Effector memory CD4-positive, alpha-beta T cell (primary cell): ENCODE results near the gene SP140L.
"Not testable (repeated sequence)": the region's sequence is repeated elsewhere in the genome, so short reads cannot be mapped to it uniquely, and the experiment has no call there.

Experiments used
- DNase-seq, 3 donors: peaks; one replicate each; pipeline ENCODE4 v3.0.0-alpha.2; 2020
- H3K27ac ChIP-seq: 2 replicates; pipeline ENCODE4 v1.7.0; 2013; ENCODE audit warnings: mild to moderate bottlenecking, low read length, moderate library complexity; ENCODE audit not compliant: insufficient read depth, poor library complexity, severe bottlenecking
- H3K27me3 ChIP-seq: replicated peaks from 2 replicates; pipeline ENCODE4 v1.7.0; 2013; ENCODE audit warnings: mild to moderate bottlenecking, low read length; ENCODE audit not compliant: insufficient read depth, control insufficient read depth, poor library complexity, severe bottlenecking
- H3K36me3 ChIP-seq: 2 replicates; pipeline ENCODE4 v1.7.0; 2013; ENCODE audit warnings: mild to moderate bottlenecking, low read length, moderate library complexity; ENCODE audit not compliant: control insufficient read depth, insufficient read depth
- H3K4me1 ChIP-seq: 2 replicates; pipeline ENCODE4 v1.7.0; 2013; ENCODE audit warnings: low read length, mild to moderate bottlenecking; ENCODE audit not compliant: control insufficient read depth, insufficient read depth, poor library complexity, severe bottlenecking
- H3K4me3 ChIP-seq: 2 replicates; pipeline ENCODE4 v1.7.0; 2013; ENCODE audit warnings: low read length, low read depth, mild to moderate bottlenecking; ENCODE audit not compliant: insufficient read depth, poor library complexity, severe bottlenecking
- H3K9me3 ChIP-seq: 2 replicates; pipeline ENCODE4 v1.7.0; 2013; ENCODE audit warnings: mild to moderate bottlenecking, low read length, moderate library complexity; ENCODE audit not compliant: control insufficient read depth

SP140L gene

GRCh38 chr2:230430957-230431910, 104.2 kb downstream of the SP140L start:
- Histone ChIP-seq H3K4me1 (peaks cover 17% of the 10 kb centered on the region), H3K36me3 (peaks cover 41% of the 10 kb centered on the region), H3K27ac (peak overlapping the region; percentile 14), H3K27me3 (no peaks in the 10 kb centered on the region), H3K4me3 (no peak overlapping the region), H3K9me3 (peaks cover 5% of the 10 kb centered on the region)
- no peak for DNase-seq

DNA sequence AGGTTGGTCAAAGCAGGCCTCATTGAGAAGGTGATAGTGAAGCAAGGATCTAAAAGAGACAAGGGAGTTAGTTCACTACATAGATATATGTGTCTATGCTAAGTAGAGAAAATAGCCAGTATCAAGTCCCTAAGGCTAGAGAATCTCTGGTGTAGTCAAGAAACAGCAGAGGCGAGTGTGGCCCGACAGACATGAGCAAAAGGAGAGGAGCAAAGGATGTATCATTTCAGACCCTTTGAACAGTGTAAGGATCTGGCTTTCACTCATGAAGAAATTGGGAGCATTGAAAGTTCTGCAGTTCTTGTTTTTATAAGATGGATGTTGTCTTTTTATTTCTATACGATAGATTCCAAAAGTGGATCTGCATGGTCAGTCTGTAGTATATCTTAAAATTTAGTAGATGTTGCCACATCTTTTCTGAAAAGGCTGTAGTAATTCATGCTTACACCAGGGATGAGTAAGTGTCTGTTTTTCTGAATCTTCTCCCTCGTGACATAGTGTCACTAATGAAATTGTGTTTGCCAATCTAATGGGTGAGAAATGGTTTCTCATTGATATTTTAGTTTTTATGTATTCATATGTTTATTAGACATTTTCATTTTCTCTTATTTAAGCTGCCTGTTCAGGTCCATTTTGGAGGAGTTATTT, 107.8 kb downstream of the SP140L start:
- H3K36me3 ChIP-seq = peaks cover 30% of the 10 kb centered on the region
- H3K27me3 ChIP-seq = no peaks in the 10 kb centered on the region
- DNase-seq = no peak
- H3K9me3 ChIP-seq = peaks cover 8% of the 10 kb centered on the region
- peaks cover 20% of the 10 kb centered on the region for H3K4me1 ChIP-seq
- H3K27ac ChIP-seq = peak overlapping the region; percentile 21
- H3K4me3 ChIP-seq = no peak overlapping the region

GRCh38 chr2:230435431-230435830, 108.4 kb downstream of the SP140L start:
- Histone ChIP-seq H3K9me3 (peaks cover 8% of the 10 kb centered on the region), H3K4me3 (peak overlapping the region; percentile 4), H3K27ac (no peak overlapping the region), H3K27me3 (no peaks in the 10 kb centered on the region), H3K36me3 (peaks cover 25% of the 10 kb centered on the region), H3K4me1 (peaks cover 19% of the 10 kb centered on the region)
- DNase-seq = no peak

DNA sequence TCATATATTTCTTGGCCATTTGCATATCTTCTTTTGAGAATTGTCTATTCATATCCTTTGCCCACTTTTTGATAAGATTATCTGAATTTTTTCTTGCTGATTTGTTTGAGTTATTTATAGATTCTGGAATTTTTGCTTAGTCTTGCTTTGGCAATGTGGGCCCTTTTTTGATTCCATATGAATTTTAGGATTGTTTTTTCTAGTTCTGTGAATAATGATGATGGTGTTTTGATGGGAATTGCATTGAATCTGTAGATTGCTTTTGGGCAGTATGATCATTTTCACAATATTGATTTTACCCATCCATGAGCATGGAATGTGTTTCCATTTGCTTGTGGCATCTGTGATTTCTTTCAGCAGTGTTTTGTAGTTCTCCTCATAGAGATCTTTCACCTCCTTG, 112.1 kb downstream of the SP140L start:
- H3K4me3 ChIP-seq, DNase-seq, H3K9me3 ChIP-seq, H3K27ac ChIP-seq, H3K27me3 ChIP-seq: not testable (repeated sequence)
- peaks cover 32% of the 10 kb centered on the region for H3K36me3 ChIP-seq
- peaks cover 25% of the 10 kb centered on the region for H3K4me1 ChIP-seq

GRCh38 chr2:230439590-230439989, 112.6 kb downstream of the SP140L start:
- Histone ChIP-seq H3K4me3 (no peak overlapping the region), H3K4me1 (peaks cover 23% of the 10 kb centered on the region), H3K9me3 (peaks cover 8% of the 10 kb centered on the region), H3K27me3 (no peaks in the 10 kb centered on the region), H3K36me3 (peaks cover 36% of the 10 kb centered on the region), H3K27ac (peak overlapping the region; percentile 47)
- no peak for DNase-seq

GRCh38 chr2:230441227-230441897, 114.4 kb downstream of the SP140L start:
- Histone ChIP-seq H3K4me1 (peaks cover 20% of the 10 kb centered on the region), H3K27ac (peak overlapping the region; percentile 36), H3K36me3 (peaks cover 43% of the 10 kb centered on the region), H3K9me3 (peaks cover 2% of the 10 kb centered on the region), H3K27me3 (no peaks in the 10 kb centered on the region), H3K4me3 (no peak overlapping the region)
- peak; percentile 27 to 44 (median 28) for DNase-seq

GRCh38 chr2:230443541-230443940, 116.5 kb downstream of the SP140L start:
- H3K9me3 ChIP-seq = no peaks in the 10 kb centered on the region
- no peak overlapping the region for H3K4me3 ChIP-seq
- peaks cover 32% of the 10 kb centered on the region for H3K4me1 ChIP-seq
- no peak overlapping the region for H3K27ac ChIP-seq
- no peak for DNase-seq
- H3K27me3 ChIP-seq = no peaks in the 10 kb centered on the region
- H3K36me3 ChIP-seq = peaks cover 55% of the 10 kb centered on the region

- Histone ChIP-seq H3K4me1 (peaks cover 36% of the 10 kb centered on the region), H3K36me3 (peaks cover 68% of the 10 kb centered on the region), H3K4me3 (no peak overlapping the region), H3K27me3 (no peaks in the 10 kb centered on the region), H3K27ac (no peak overlapping the region), H3K9me3 (no peaks in the 10 kb centered on the region)
- no peak for DNase-seq
Measured at GRCh38 chr2:230444832-230445231, 117.8 kb downstream of the SP140L start.

GRCh38 chr2:230447036-230447435, 120.0 kb downstream of the SP140L start:
- Histone ChIP-seq H3K27ac (peak overlapping the region; percentile 4), H3K9me3 (no peaks in the 10 kb centered on the region), H3K36me3 (peaks cover 89% of the 10 kb centered on the region), H3K4me1 (peaks cover 31% of the 10 kb centered on the region), H3K4me3 (no peak overlapping the region), H3K27me3 (no peaks in the 10 kb centered on the region)
- DNase-seq = no peak
